Measurements from ENCODE around the gene SOAT1.

DNA sequence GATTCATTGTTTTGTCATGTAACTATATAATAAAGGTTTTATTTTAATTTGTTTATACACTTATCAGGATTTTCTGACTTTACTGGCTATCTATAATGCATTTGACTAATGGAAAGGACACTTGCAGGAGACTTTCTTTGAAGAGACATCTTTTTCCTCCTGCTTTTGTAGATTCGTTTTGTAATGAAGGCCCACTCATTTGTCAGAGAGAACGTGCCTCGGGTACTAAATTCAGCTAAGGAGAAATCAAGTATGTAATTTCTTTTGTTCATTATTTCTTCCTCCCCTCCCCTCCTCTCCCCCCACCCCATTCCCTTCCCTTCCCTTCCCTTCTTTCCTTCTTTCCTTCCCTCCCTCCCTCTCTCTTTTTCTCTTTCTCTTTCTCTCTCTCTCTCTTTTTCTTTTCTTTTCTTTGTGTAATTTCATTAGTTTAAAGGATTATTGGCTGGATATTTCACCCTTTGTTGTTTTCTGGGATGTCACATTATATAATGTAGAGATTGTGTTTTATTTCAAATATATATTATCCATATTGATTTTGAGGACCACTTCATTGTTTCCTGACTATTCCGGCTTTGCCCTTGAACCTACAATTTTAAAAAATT, 48.4 kb downstream of the SOAT1 start:
- TF ChIP-seq, protein P1, sequence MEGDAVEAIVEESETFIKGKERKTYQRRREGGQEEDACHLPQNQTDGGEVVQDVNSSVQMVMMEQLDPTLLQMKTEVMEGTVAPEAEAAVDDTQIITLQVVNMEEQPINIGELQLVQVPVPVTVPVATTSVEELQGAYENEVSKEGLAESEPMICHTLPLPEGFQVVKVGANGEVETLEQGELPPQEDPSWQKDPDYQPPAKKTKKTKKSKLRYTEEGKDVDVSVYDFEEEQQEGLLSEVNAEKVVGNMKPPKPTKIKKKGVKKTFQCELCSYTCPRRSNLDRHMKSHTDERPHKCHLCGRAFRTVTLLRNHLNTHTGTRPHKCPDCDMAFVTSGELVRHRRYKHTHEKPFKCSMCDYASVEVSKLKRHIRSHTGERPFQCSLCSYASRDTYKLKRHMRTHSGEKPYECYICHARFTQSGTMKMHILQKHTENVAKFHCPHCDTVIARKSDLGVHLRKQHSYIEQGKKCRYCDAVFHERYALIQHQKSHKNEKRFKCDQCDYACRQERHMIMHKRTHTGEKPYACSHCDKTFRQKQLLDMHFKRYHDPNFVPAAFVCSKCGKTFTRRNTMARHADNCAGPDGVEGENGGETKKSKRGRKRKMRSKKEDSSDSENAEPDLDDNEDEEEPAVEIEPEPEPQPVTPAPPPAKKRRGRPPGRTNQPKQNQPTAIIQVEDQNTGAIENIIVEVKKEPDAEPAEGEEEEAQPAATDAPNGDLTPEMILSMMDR (IDR thresholded peaks at IDR 0.05), result no peak
- no peak for TF ChIP-seq POLR2A (IDR thresholded peaks at IDR 0.05)
